HUDEP-2 (cell line): ENCODE results near the gene TSHR.
"Not testable (repeated sequence)": the region's sequence is repeated elsewhere in the genome, so short reads cannot be mapped to it uniquely, and the experiment has no call there.

Source experiments
- DNase-seq, 76 experiments: peaks; one replicate each; lab custom pipeline; 2025; ENCODE audit not compliant: unreplicated experiment in 76 of 76; lab: John Stamatoyannopoulos, UW

TSHR gene

GRCh38 chr14:81062380-81062779 is 107.0 kb downstream of the TSHR start:
- DNase-seq = no peak

GRCh38 chr14:81062816-81063215 is 107.4 kb downstream of the TSHR start:
- DNase-seq = peak in 69 of 76 experiments; percentile 2 to 80 (median 42)

GRCh38 chr14:81066672-81067071 is 111.3 kb downstream of the TSHR start:
- no peak for DNase-seq

GRCh38 chr14:81067156-81067555 is 111.7 kb downstream of the TSHR start:
- DNase-seq = no peak

- peak in 22 of 76 experiments; percentile 1 to 54 (median 25) for DNase-seq
Observed at GRCh38 chr14:81068176-81068782, 112.9 kb downstream of the TSHR start.

GRCh38 chr14:81070511-81070910 is 115.1 kb downstream of the TSHR start:
- DNase-seq = no peak

- DNase-seq = no peak
Observed at GRCh38 chr14:81085596-81085995, 130.2 kb downstream of the TSHR start.

GRCh38 chr14:81087230-81087629 is 131.8 kb downstream of the TSHR start:
- DNase-seq = no peak

- DNase-seq = no peak
Observed at GRCh38 chr14:81091139-81091538, 135.7 kb downstream of the TSHR start.

GRCh38 chr14:81091660-81092059 is 136.2 kb downstream of the TSHR start:
- no peak for DNase-seq

- no peak for DNase-seq
Observed at GRCh38 chr14:81093651-81094050, 138.2 kb downstream of the TSHR start.

GRCh38 chr14:81095539-81095938 is 140.1 kb downstream of the TSHR start:
- no peak for DNase-seq

- DNase-seq = no peak
Observed at GRCh38 chr14:81096656-81097055, 141.2 kb downstream of the TSHR start.

- no peak for DNase-seq
Observed at GRCh38 chr14:81102217-81102616, 146.8 kb downstream of the TSHR start.

- DNase-seq = no peak
Observed at GRCh38 chr14:81103443-81103842, 148.0 kb downstream of the TSHR start.

GRCh38 chr14:81105378-81105777 is 150.0 kb downstream of the TSHR start:
- DNase-seq = no peak

- no peak for DNase-seq
Observed at GRCh38 chr14:81105961-81106360, 150.5 kb downstream of the TSHR start.

- DNase-seq = no peak
Observed at GRCh38 chr14:81110186-81110585, 154.8 kb downstream of the TSHR start.

GRCh38 chr14:81113176-81113575 is 157.8 kb downstream of the TSHR start:
- DNase-seq = no peak

- not testable (repeated sequence) for DNase-seq
Observed at GRCh38 chr14:81113945-81114820, 158.8 kb downstream of the TSHR start.

GRCh38 chr14:81120501-81120900 is 165.1 kb downstream of the TSHR start:
- DNase-seq = no peak

- DNase-seq = no peak
Observed at GRCh38 chr14:81122326-81122725, 166.9 kb downstream of the TSHR start.
